ENCODE results near the gene COPZ2. TPM values are rescaled to one million over a fixed set of nuclear protein-coding genes. Genes with fewer than 3 reads are reported as not detected.

Gene COPZ2
- total and polyA plus RNA-seq, 9 of the 15 experiments (the other 6 are each of a cell fraction or from before 2014, with no cell fraction given), result 0.22 to 0.49 TPM; not detected in 7

DNA sequence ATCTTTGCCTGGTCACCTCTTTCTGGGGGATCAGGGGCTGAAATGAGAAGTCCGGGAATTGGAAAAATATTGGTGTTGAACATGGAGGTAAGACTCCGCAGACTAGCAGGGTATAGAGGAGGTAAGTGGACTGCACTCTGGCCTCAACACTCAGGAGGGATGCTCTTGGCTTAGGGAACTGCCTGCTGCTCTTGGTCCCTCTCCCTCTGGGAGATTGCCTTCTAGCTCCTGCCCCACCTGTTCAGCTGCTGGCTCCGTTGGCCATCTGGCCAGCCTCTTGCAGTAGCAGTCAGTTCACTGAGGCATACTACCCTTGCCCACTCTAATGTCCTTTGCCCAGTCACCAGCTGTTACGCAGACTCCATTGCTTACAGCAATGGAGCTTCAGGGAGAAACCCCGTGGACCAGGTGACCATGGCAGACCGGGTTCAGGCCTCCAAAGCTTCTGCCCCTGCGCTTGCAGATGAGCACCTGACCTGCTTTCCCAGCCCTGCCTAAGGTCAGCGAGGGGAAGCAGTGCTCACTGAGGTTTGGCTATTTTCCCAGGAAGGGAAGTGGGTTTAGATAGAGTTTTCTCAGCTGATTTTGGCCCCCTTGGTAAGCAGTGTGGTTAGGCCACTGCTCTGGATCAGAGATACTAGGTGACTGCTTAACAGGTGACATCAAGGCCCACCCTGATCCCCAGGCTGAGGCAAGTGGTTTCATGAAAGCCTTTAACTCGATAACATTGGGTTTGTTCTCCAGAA lies 54.8 kb downstream of the COPZ2 start (continued):
- TF ChIP-seq, protein P1, sequence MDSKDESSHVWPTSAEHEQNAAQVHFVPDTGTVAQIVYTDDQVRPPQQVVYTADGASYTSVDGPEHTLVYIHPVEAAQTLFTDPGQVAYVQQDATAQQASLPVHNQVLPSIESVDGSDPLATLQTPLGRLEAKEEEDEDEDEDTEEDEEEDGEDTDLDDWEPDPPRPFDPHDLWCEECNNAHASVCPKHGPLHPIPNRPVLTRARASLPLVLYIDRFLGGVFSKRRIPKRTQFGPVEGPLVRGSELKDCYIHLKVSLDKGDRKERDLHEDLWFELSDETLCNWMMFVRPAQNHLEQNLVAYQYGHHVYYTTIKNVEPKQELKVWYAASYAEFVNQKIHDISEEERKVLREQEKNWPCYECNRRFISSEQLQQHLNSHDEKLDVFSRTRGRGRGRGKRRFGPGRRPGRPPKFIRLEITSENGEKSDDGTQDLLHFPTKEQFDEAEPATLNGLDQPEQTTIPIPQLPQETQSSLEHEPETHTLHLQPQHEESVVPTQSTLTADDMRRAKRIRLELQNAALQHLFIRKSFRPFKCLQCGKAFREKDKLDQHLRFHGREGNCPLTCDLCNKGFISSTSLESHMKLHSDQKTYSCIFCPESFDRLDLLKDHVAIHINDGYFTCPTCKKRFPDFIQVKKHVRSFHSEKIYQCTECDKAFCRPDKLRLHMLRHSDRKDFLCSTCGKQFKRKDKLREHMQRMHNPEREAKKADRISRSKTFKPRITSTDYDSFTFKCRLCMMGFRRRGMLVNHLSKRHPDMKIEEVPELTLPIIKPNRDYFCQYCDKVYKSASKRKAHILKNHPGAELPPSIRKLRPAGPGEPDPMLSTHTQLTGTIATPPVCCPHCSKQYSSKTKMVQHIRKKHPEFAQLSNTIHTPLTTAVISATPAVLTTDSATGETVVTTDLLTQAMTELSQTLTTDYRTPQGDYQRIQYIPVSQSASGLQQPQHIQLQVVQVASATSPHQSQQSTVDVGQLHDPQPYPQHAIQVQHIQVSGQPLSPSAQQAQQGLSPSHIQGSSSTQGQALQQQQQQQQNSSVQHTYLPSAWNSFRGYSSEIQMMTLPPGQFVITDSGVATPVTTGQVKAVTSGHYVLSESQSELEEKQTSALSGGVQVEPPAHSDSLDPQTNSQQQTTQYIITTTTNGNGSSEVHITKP (IDR thresholded peaks at IDR 0.05; ENCODE audit: partially characterized antibody), result no peak
- no peak for TF ChIP-seq ZSCAN29 (IDR thresholded peaks at IDR 0.05)
- TF ChIP-seq NRF1 (conservative IDR thresholded peaks at IDR 0.05 in 1 of 2, IDR thresholded peaks at IDR 0.05 in 1 of 2), result peak in 1 of 2 experiments; percentile 29; a peak in 2 of 4 replicates
- TF ChIP-seq ZBTB8A (IDR thresholded peaks at IDR 0.05; ENCODE audit: partially characterized antibody), result no peak
- no peak; a peak in 1 of 4 replicates for TF ChIP-seq RAD21 (CRISPR knock-in tag; conservative IDR thresholded peaks at IDR 0.05 in 1 of 2, IDR thresholded peaks at IDR 0.05 in 1 of 2)
- TF ChIP-seq, protein P2, sequence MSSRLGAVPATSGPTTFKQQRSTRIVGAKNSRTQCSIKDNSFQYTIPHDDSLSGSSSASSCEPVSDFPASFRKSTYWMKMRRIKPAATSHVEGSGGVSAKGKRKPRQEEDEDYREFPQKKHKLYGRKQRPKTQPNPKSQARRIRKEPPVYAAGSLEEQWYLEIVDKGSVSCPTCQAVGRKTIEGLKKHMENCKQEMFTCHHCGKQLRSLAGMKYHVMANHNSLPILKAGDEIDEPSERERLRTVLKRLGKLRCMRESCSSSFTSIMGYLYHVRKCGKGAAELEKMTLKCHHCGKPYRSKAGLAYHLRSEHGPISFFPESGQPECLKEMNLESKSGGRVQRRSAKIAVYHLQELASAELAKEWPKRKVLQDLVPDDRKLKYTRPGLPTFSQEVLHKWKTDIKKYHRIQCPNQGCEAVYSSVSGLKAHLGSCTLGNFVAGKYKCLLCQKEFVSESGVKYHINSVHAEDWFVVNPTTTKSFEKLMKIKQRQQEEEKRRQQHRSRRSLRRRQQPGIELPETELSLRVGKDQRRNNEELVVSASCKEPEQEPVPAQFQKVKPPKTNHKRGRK (tag; IDR thresholded peaks at IDR 0.05), result no peak
- no peak for TF ChIP-seq CBX5 (IDR thresholded peaks at IDR 0.05; ENCODE audit: borderline replicate concordance, low read depth)
- TF ChIP-seq, protein P3, sequence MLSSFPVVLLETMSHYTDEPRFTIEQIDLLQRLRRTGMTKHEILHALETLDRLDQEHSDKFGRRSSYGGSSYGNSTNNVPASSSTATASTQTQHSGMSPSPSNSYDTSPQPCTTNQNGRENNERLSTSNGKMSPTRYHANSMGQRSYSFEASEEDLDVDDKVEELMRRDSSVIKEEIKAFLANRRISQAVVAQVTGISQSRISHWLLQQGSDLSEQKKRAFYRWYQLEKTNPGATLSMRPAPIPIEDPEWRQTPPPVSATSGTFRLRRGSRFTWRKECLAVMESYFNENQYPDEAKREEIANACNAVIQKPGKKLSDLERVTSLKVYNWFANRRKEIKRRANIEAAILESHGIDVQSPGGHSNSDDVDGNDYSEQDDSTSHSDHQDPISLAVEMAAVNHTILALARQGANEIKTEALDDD (IDR thresholded peaks at IDR 0.05), result peak; percentile 84
- TF ChIP-seq ZNF77 (CRISPR knock-in tag; IDR thresholded peaks at IDR 0.05), result no peak
- TF ChIP-seq YBX1 (IDR thresholded peaks at IDR 0.05), result no peak
- no peak for TF ChIP-seq MIER1 (IDR thresholded peaks at IDR 0.05; ENCODE audit: low read depth)
- no peak for TF ChIP-seq SMC3 (conservative IDR thresholded peaks at IDR 0.05; ENCODE audit: insufficient read depth, low read depth, low read length)
- no peak for TF ChIP-seq SMARCC2 (IDR thresholded peaks at IDR 0.05; ENCODE audit: low read depth)
- no peak for TF ChIP-seq MAFF (IDR thresholded peaks at IDR 0.05; ENCODE audit: low read length)
- TF ChIP-seq, protein P4, sequence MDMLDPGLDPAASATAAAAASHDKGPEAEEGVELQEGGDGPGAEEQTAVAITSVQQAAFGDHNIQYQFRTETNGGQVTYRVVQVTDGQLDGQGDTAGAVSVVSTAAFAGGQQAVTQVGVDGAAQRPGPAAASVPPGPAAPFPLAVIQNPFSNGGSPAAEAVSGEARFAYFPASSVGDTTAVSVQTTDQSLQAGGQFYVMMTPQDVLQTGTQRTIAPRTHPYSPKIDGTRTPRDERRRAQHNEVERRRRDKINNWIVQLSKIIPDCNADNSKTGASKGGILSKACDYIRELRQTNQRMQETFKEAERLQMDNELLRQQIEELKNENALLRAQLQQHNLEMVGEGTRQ (CRISPR knock-in tag; IDR thresholded peaks at IDR 0.05), result no peak
- TF ChIP-seq, protein P5, sequence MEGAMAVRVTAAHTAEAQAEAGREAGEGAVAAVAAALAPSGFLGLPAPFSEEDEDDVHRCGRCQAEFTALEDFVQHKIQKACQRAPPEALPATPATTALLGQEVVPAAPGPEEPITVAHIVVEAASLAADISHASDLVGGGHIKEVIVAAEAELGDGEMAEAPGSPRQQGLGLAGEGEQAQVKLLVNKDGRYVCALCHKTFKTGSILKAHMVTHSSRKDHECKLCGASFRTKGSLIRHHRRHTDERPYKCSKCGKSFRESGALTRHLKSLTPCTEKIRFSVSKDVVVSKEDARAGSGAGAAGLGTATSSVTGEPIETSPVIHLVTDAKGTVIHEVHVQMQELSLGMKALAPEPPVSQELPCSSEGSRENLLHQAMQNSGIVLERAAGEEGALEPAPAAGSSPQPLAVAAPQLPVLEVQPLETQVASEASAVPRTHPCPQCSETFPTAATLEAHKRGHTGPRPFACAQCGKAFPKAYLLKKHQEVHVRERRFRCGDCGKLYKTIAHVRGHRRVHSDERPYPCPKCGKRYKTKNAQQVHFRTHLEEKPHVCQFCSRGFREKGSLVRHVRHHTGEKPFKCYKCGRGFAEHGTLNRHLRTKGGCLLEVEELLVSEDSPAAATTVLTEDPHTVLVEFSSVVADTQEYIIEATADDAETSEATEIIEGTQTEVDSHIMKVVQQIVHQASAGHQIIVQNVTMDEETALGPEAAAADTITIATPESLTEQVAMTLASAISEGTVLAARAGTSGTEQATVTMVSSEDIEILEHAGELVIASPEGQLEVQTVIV (CRISPR knock-in tag; IDR thresholded peaks at IDR 0.05; ENCODE audit: borderline replicate concordance), result no peak
- TF ChIP-seq ZNF589 (CRISPR knock-in tag; IDR thresholded peaks at IDR 0.05; ENCODE audit: low read depth), result no peak
- TF ChIP-seq LARP7 (IDR thresholded peaks at IDR 0.05), result no peak
- no peak for TF ChIP-seq MCM5 (IDR thresholded peaks at IDR 0.05; ENCODE audit: low read depth)
- TF ChIP-seq CBFA2T2 (conservative IDR thresholded peaks at IDR 0.05), result no peak

Data from K562 (cell line).